ENCODE results near the gene BHLHE40.
A peak's percentile ranks its signal among the peaks of the same experiment; 100 is the strongest.

Gene BHLHE40

DNA sequence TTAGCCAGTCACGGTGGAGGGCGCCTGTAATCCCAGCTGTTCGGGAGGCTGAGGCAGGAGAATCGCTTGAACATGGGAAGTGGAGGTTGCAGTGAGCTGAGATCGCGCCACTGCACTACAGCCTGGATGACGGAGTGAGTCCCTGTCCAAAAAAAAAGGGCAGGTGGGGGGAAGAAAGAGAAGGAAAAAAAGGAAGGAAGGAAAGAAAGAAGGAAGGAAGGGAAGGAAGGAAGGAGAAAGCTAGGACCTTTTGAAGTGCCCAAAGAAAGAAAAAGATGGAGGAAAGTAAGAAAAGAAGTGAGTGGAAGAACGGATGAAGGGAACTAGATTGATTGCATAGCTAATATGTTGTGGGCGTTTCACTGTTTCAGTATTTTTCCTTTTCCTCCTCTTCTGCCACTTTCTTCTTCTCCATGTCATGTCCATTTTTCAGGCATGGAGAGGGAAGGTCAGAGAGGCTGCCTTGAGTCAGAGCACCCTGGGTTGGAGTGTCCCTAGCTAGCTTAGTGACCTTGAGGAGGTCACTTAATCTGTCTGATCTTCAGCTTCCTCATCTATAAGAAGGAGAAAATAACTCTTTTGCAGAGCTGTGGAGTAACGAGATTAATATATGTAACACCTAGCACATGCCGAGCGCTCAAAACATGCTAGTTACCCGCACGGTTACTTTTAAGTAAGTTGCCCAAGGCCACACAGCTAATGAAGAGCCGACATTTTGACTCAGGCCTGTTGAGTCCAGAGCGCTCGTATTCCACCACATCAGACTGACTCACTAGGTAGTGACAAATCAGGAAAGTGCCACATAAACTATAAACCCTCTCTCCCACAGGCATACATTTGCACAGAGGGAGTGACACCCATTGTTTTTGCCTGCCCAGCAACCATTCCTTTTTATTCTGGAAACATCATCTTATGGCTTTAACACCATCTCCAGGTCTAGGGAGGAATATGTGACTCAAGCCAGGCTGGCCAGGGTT, 42.2 kb downstream of the BHLHE40 start:
- ChIA-PET POLR2A (ENCODE audit: low non-redundant PET) (interaction anchor here (3.8 kb wide), 1 partner anchor 37 kb away, joined by 19 read pairs; no protein-coding TSS in a partner anchor), CTCF (interaction anchor here (0.5 to 0.7 kb wide), 2 partner anchors 35 to 712 kb away, joined by 5 to 6 read pairs; no protein-coding TSS in a partner anchor)
- TF ChIP-seq, protein P1, sequence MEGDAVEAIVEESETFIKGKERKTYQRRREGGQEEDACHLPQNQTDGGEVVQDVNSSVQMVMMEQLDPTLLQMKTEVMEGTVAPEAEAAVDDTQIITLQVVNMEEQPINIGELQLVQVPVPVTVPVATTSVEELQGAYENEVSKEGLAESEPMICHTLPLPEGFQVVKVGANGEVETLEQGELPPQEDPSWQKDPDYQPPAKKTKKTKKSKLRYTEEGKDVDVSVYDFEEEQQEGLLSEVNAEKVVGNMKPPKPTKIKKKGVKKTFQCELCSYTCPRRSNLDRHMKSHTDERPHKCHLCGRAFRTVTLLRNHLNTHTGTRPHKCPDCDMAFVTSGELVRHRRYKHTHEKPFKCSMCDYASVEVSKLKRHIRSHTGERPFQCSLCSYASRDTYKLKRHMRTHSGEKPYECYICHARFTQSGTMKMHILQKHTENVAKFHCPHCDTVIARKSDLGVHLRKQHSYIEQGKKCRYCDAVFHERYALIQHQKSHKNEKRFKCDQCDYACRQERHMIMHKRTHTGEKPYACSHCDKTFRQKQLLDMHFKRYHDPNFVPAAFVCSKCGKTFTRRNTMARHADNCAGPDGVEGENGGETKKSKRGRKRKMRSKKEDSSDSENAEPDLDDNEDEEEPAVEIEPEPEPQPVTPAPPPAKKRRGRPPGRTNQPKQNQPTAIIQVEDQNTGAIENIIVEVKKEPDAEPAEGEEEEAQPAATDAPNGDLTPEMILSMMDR (conservative IDR thresholded peaks at IDR 0.05; ENCODE audit: low read depth), result no peak
- peak; percentile 60 for DNase-seq (ENCODE audit: low spot score)
- peak overlapping the region; percentile 93; the same call in 1 of the 2 replicates for H3K27ac ChIP-seq

DNA sequence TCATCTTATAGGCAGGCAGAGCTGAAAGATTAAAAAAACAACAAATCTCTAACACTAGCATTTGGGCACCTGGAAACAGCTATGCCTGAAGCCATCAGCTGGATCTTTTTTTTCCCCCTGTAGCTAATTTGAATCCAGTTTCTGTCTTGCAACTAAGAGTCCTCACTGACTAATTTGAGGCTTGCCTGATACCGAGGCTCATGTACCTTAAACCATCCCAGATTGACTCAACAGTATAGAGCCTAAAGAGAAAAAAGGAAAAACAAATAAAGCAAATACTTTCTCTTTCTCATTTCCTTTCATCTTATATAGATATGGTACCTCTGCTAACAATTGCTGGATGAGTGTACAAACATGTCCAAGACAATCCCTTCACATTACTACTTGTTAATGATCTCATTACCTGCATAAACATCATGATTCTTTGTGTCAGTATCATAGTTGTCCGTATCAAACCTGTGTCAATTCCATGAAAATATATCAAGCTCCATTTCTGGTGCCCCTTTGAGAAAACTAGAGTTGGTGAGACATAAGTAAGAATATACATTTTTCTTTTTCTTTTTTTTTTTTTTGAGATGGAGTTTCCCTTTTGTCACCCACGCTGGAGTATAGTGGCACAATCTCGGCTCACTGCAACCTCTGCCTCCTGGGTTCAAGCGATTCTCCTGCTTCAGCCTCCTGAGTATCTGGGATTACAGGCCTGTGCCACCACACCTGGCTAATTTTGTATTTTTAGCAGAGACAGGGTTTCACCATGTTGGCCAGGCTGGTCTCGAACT, 43.1 kb downstream of the BHLHE40 start:
- peak; percentile 36 for DNase-seq (ENCODE audit: low spot score)
- CTCF ChIA-PET, result interaction anchor here (0.6 to 1.1 kb wide), 2 partner anchors 35 to 39 kb away, joined by 3 to 4 read pairs; no protein-coding TSS in a partner anchor
- POLR2A ChIA-PET (ENCODE audit: low non-redundant PET), result interaction anchor here (0.6 to 3.8 kb wide), 2 partner anchors 27 to 38 kb away, joined by 3 to 19 read pairs; no protein-coding TSS in a partner anchor
- peak overlapping the region; percentile 90 for H3K27ac ChIP-seq
- TF ChIP-seq, protein P1 (conservative IDR thresholded peaks at IDR 0.05; ENCODE audit: low read depth), result no peak

DNA sequence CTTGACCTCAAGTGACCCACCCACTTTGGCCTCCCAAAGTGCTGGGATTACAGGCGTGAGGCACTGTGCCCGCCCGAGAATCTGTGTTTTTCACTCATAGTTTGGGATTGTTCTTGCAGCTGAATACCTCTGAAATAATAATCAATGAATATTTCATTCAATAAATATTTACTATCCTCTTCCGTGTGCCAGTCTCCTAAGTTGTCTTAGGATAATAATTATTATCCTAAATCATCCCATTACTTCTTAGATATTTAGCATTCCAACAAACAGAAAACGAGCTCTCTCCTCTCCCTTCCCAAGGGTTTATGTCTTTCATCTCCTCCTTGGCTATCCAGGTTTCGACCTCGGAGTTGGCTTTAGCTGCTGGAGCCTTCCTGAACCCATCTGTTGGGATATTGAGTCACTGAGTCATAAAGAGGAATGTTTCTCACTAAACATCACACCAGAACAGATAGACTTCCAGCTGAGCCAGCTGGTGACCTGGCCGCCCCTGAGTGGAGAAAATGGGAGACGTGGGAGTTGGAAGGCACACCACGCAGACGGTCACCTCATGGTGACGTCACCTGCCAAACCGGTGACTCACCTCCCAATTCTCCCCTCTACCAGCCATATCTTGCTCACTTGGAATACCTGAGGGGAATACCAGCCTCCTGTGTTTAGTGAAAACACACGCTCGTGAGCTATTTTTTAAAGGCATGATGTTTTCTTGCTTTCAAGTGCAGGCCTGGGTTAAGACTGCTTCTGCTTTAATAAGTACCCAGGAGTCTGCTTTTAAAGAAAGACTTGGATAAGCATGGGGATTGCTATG, 43.9 kb downstream of the BHLHE40 start:
- POLR2A ChIA-PET (ENCODE audit: low non-redundant PET), result interaction anchor here (0.6 to 3.8 kb wide), 2 partner anchors 28 to 39 kb away, joined by 3 to 19 read pairs; no protein-coding TSS in a partner anchor
- CTCF ChIA-PET, result interaction anchor here (1.0 to 1.1 kb wide), 3 partner anchors 40 to 311 kb away, joined by 3 to 7 read pairs (median 3); partner anchors contain the start of gene BHLHE40
- TF ChIP-seq, protein P1 (conservative IDR thresholded peaks at IDR 0.05; ENCODE audit: low read depth), result no peak
- peak; percentile 88 for DNase-seq (ENCODE audit: low spot score)
- peak overlapping the region; percentile 90 for H3K27ac ChIP-seq

DNA sequence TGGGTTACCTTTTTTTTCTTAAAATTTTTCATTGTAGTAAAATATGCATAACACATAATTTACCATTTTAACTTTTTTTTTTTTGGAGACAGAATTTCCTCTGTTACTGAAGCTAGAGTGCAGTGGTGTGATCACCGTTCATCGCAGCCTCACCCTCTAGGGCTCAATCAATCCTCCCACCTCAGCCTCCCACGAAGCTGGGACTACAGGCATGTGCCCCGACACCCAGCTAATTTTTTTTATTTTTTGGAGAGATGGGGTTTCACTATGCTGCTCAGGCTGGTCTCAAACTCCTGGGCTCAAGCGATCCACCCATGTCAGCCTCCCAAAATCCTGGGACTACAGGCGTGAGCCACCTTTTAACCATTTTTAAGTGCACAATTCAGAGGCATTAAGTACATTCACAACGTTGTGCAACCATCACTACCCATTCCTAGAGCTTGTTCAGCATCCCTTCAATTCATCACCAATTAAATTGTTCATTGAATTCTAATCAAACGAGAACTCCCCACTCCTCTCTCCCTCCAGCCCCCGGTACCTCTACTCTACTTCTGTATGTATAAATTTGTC, 44.6 kb downstream of the BHLHE40 start:
- ChIA-PET CTCF (interaction anchor here (1.0 kb wide), 2 partner anchors 44 to 312 kb away, joined by 3 to 7 read pairs; partner anchors contain the start of gene BHLHE40), POLR2A (ENCODE audit: low non-redundant PET) (interaction anchor here (3.8 kb wide), 1 partner anchor 39 kb away, joined by 19 read pairs; no protein-coding TSS in a partner anchor)

DNA sequence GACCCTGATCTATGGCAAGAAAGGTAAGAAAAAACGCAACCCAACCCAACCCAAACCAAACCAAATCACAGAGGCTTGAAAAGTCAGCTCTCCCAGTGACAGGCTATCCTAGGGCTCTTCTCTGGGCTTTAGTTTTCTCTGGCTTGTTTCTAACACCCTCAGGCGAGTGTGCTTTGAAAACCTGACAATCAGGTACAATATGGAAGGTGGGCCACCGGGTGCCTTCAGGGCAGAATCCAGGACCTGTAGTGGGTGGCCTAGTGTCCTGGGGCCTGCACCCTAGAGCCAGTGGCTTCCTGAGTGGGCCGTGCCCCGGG, 46.8 kb downstream of the BHLHE40 start:
- no peak for DNase-seq (ENCODE audit: low spot score)
- ChIA-PET CTCF (interaction anchor here (0.6 to 0.8 kb wide), 5 partner anchors 18 to 315 kb away, joined by 3 to 5 read pairs (median 4); no protein-coding TSS in a partner anchor), POLR2A (ENCODE audit: low non-redundant PET) (no interaction called here)
- TF ChIP-seq, protein P1 (conservative IDR thresholded peaks at IDR 0.05; ENCODE audit: low read depth), result no peak
- H3K27ac ChIP-seq, result peak overlapping the region; percentile 88

More for the DNA sequence above, 44.6 kb downstream of the BHLHE40 start:
- TF ChIP-seq, protein P1 (conservative IDR thresholded peaks at IDR 0.05; ENCODE audit: low read depth), result no peak
- H3K27ac ChIP-seq, result peak overlapping the region; percentile 90
- DNase-seq (ENCODE audit: low spot score), result no peak
